Mucosa of descending colon (tissue), 3 donors: ENCODE data around the gene MNT. TPM values are rescaled to one million over a fixed set of nuclear protein-coding genes. Genes with fewer than 3 reads are reported as not detected.

ENCODE experiments used
- ATAC-seq: fragments of 200-7000 bp; cut with Tn5 transposase; one replicate; pipeline ENCODE4 v1.9.1; 2020; ENCODE audit warnings: mild to moderate bottlenecking, moderate library complexity
- DNase-seq, 3 donors: peaks; one replicate each; pipeline ENCODE4 v3.0.0-alpha.2; 2020
- H3K36me3 ChIP-seq: fragments of 200-600 bp; one replicate; pipeline ENCODE4 v1.8.0; 2021; ENCODE audit warnings: low read depth, mild to moderate bottlenecking
- H3K4me1 ChIP-seq: fragments of 200-600 bp; one replicate; pipeline ENCODE4 v1.8.0; 2021; ENCODE audit warnings: low read depth, mild to moderate bottlenecking
- H3K4me3 ChIP-seq: fragments of 200-600 bp; one replicate; pipeline ENCODE4 v1.8.0; 2021; ENCODE audit warnings: mild to moderate bottlenecking
- H3K9me3 ChIP-seq: fragments of 200-600 bp; one replicate; pipeline ENCODE4 v1.8.0; 2021; ENCODE audit warnings: mild to moderate bottlenecking
- CTCF ChIP-seq: fragments of 200-600 bp; IDR thresholded peaks from one replicate; pipeline ENCODE4 v1.8.0; 2022; ENCODE audit warnings: antibody characterized with exemption, mild to moderate bottlenecking
- intact Hi-C, 2 donors: fragments of 100-400 bp; cut with DNase I in 1 of 2; cut with micrococcal nuclease in 1 of 2; formaldehyde crosslinking; loops; one replicate each; pipeline versions ENCODE4 v1.11.0 to v1.11.1; 2022; cut with DNase I, micrococcal nuclease
- total RNA-seq, 3 donors: library from RNA; stranded (reverse); fragmentation: NEBNext Ultra II Directional in 2 of 3; extraction: Animal tissue kit (Norgen Biotek cat#: 25700) in 2 of 3; gene quantifications; one replicate each; pipeline versions ENCODE4 v1.2.1 to v1.2.4, GENCODE V29; 2021 to 2023
- donor health status: DM: no; HTN: no; CAD: no; lungs with moderate emphysema.
- donor health status: DM: no; HTN: no; CAD: no.
- donor health status: DM: no; HTN: yes; CAD: no.

The MNT gene
- total RNA-seq, 3 donors from 2014 or later: 22.8 to 39.1 (median 25.2) TPM

- no peaks in the 10 kb centered on the region for H3K4me1 ChIP-seq
- H3K4me3 ChIP-seq: no peak overlapping the region
- ATAC-seq: peak; percentile 53
- TF ChIP-seq CTCF: no peak
- no peak for DNase-seq
- H3K36me3 ChIP-seq: no peaks in the 10 kb centered on the region
- H3K9me3 ChIP-seq: no peaks in the 10 kb centered on the region
- intact Hi-C loops: no loop called here
Measured at GRCh38 chr17:2421315-2422147, 20.7 kb upstream of the MNT start.

- Histone ChIP-seq H3K4me3 (no peak overlapping the region), H3K36me3 (no peaks in the 10 kb centered on the region), H3K4me1 (peaks cover 4% of the 10 kb centered on the region), H3K9me3 (no peaks in the 10 kb centered on the region)
- intact Hi-C loops: no loop called here
- TF ChIP-seq CTCF: no peak
- ATAC-seq (no peak), DNase-seq (no peak)
Measured at GRCh38 chr17:2420176-2420575, 19.3 kb upstream of the MNT start.

GRCh38 chr17:2419486-2419885 is 18.6 kb upstream of the MNT start:
- DNase-seq (no peak), ATAC-seq (no peak)
- H3K36me3 ChIP-seq: no peaks in the 10 kb centered on the region
- H3K4me1 ChIP-seq: peaks cover 4% of the 10 kb centered on the region
- no peak overlapping the region for H3K4me3 ChIP-seq
- TF ChIP-seq CTCF: no peak
- intact Hi-C loops: loop anchor here in 1 of 2 donors (5.0 kb wide), 1 partner anchor 37 kb away; no protein-coding TSS in a partner anchor
- no peaks in the 10 kb centered on the region for H3K9me3 ChIP-seq

- Histone ChIP-seq H3K36me3 (no peaks in the 10 kb centered on the region), H3K9me3 (no peaks in the 10 kb centered on the region), H3K4me1 (peaks cover 4% of the 10 kb centered on the region), H3K4me3 (no peak overlapping the region)
- DNase-seq (peak in 1 of 3 donors; percentile 25), ATAC-seq (no peak)
- no peak for TF ChIP-seq CTCF
- intact Hi-C loops: loop anchor here in 1 of 2 donors (5.0 kb wide), 1 partner anchor 36 kb away; no protein-coding TSS in a partner anchor
Measured at GRCh38 chr17:2418572-2418971, 17.7 kb upstream of the MNT start.

GRCh38 chr17:2416010-2416734 is 15.3 kb upstream of the MNT start:
- Histone ChIP-seq H3K4me3 (no peak overlapping the region), H3K4me1 (peaks cover 4% of the 10 kb centered on the region), H3K36me3 (no peaks in the 10 kb centered on the region), H3K9me3 (no peaks in the 10 kb centered on the region)
- peak; percentile 94 for ATAC-seq
- DNase-seq: peak; percentile 87 to 96 (median 94)
- intact Hi-C loops: loop anchor here (2.0 to 5.0 kb wide), 2 partner anchors 33 to 34 kb away; no protein-coding TSS in a partner anchor
- peak; percentile 98 for TF ChIP-seq CTCF
